Measurements from ENCODE around the gene KCTD12.

Gene KCTD12

DNA sequence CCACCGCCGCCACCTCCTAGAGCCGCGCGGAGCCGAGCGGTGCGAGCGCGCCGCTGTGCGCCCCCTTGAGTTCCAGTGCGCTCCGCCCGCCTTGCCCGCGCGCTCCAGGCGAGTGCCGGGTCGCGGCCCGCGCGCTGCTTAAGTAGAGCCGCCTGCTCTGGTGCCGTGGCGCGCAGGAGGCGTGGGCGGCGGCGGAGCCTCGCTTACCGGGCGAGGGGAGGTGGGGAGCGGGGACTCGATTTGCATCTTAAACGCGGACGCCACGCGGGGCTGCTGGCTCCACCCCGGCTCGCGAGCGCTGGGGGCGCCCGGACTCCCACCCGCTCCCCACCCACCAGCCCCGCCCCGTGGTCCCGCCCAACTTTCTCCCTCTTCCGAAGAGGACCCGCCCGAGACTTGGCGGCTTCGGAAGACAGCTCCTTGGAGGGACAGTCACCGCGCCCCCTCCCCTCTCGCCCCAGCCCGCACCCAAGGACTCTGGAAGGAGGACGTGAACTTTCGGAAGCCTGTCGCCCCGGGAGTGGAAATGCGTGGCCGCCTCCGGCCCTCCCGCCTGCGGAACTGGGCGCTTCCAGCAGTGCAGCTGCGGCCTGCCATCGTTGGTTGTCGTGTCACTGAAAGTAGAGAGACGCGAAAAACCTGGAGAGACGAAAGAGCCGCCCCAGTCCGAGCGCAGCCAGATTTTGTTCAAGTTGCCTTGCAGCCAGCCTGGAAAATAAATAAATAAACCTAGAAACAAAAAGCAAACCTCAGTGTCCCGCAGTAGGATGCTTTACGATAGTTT, at the start of gene KCTD12:
Gene KCTD12 (minus strand): TSS at position 114 of the 784 bp plus-strand sequence. CDS start 257 bp downstream, outside the sequence.
- no peaks in the 10 kb centered on the region for H3K9me3 ChIP-seq (ENCODE audit: low read depth, low read length)
- DNase-seq (ENCODE audit: low read depth, low spot score): no peak
- peak within 1 kb of the TSS; percentile 67 for H3K9ac ChIP-seq (ENCODE audit: insufficient read length)
- H3K36me3 ChIP-seq (ENCODE audit: insufficient read depth, low read length): no peaks in the 10 kb centered on the region
- H3K4me3 ChIP-seq: peak within 1 kb of the TSS; percentile 89
- no peak within 1 kb of the TSS for H3K27ac ChIP-seq
- TF ChIP-seq EZH2 (IDR thresholded peaks at IDR 0.05): no peak
- TF ChIP-seq FOXP2 (optimal IDR thresholded peaks at IDR 0.05; ENCODE audit: control extremely low read depth, extremely low read length, insufficient read depth): no peak
- TF ChIP-seq POLR2AphosphoS5 (IDR thresholded peaks at IDR 0.05; ENCODE audit: borderline replicate concordance, low read depth, low read length): peak; percentile 35; the same call in 1 of the 2 replicates

- H3K36me3 ChIP-seq (ENCODE audit: insufficient read depth, low read length): no peaks in the 10 kb centered on the region
- no peak for DNase-seq (ENCODE audit: low read depth, low spot score)
- H3K27ac ChIP-seq: no peak overlapping the region
- H3K9me3 ChIP-seq (ENCODE audit: low read depth, low read length): no peaks in the 10 kb centered on the region; the same call in 1 of the 2 replicates
- H3K9ac ChIP-seq (ENCODE audit: insufficient read length): no peak overlapping the region
- TF ChIP-seq EZH2 (IDR thresholded peaks at IDR 0.05) (no peak), FOXP2 (optimal IDR thresholded peaks at IDR 0.05; ENCODE audit: control extremely low read depth, extremely low read length, insufficient read depth) (no peak), POLR2AphosphoS5 (IDR thresholded peaks at IDR 0.05; ENCODE audit: borderline replicate concordance, low read depth, low read length) (no peak)
- H3K4me3 ChIP-seq: no peak overlapping the region
Observed at GRCh38 chr13:76934671-76935070, 48.5 kb upstream of the KCTD12 start.

GRCh38 chr13:76932076-76932475, 45.9 kb upstream of the KCTD12 start:
- H3K27ac ChIP-seq: no peak overlapping the region
- no peak overlapping the region for H3K9ac ChIP-seq (ENCODE audit: insufficient read length)
- no peaks in the 10 kb centered on the region for H3K36me3 ChIP-seq (ENCODE audit: insufficient read depth, low read length)
- H3K4me3 ChIP-seq: no peak overlapping the region
- TF ChIP-seq EZH2 (IDR thresholded peaks at IDR 0.05) (no peak), POLR2AphosphoS5 (IDR thresholded peaks at IDR 0.05; ENCODE audit: borderline replicate concordance, low read depth, low read length) (no peak), FOXP2 (optimal IDR thresholded peaks at IDR 0.05; ENCODE audit: control extremely low read depth, extremely low read length, insufficient read depth) (no peak)
- H3K9me3 ChIP-seq (ENCODE audit: low read depth, low read length): no peaks in the 10 kb centered on the region; the same call in 1 of the 2 replicates
- DNase-seq (ENCODE audit: low read depth, low spot score): no peak

DNA sequence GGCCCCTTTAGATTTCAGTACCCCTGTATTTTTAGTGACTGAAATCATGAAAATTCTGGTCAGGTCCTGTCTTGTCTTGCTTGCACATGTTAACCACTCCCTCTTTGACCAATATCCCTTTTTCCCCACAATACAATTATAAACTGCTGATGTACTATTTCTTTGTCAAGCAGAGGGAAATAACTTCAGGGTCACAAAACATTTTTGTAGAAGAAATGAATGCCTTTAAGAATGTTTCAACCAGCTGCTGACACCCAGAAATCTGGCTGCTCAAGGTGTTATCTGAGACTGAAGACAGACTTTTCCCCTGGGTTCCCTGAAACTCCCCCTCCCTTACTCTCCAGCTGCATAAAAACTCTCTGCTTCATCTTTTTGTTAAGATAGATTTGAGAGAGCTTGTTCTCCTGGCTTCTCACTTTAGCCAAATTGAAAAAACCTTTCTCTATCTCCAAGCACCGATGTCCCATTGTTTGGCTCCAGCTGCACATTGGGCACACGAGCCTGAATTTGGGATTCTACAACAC, 43.7 kb upstream of the KCTD12 start:
- H3K4me3 ChIP-seq: no peak overlapping the region
- no peak for TF ChIP-seq FOXP2 (optimal IDR thresholded peaks at IDR 0.05; ENCODE audit: control extremely low read depth, extremely low read length, insufficient read depth)
- TF ChIP-seq POLR2AphosphoS5 (IDR thresholded peaks at IDR 0.05; ENCODE audit: borderline replicate concordance, low read depth, low read length): no peak
- no peak for TF ChIP-seq EZH2 (IDR thresholded peaks at IDR 0.05)
- no peak overlapping the region for H3K9ac ChIP-seq (ENCODE audit: insufficient read length)
- no peak overlapping the region for H3K27ac ChIP-seq
- H3K36me3 ChIP-seq (ENCODE audit: insufficient read depth, low read length): no peaks in the 10 kb centered on the region
- no peaks in the 10 kb centered on the region; the same call in 1 of the 2 replicates for H3K9me3 ChIP-seq (ENCODE audit: low read depth, low read length)
- DNase-seq (ENCODE audit: low read depth, low spot score): no peak

DNA sequence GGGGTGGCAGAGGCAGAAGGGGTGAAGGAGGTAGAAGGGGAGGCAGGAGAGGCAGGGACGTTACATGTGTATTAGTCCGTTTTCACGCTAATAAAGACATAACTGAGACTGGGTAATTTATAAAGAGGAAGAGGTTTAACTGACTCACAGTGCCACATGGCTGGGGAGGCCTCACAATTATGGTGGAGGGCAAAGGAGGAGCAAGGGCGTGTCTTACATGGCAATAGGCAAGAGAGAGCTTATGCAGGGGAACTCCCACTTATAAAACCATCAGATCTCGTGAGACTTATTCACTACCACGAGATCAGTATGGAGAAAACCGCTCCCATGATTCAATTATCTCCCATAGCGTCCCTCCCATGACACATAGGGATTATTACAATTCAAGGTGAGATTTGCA, 43.1 kb upstream of the KCTD12 start:
- TF ChIP-seq EZH2 (IDR thresholded peaks at IDR 0.05): no peak
- TF ChIP-seq POLR2AphosphoS5 (IDR thresholded peaks at IDR 0.05; ENCODE audit: borderline replicate concordance, low read depth, low read length): no peak
- no peak for TF ChIP-seq FOXP2 (optimal IDR thresholded peaks at IDR 0.05; ENCODE audit: control extremely low read depth, extremely low read length, insufficient read depth)
- H3K27ac ChIP-seq: no peak overlapping the region
- H3K4me3 ChIP-seq: no peak overlapping the region
- H3K9ac ChIP-seq (ENCODE audit: insufficient read length): no peak overlapping the region
- DNase-seq (ENCODE audit: low read depth, low spot score): no peak
- no peaks in the 10 kb centered on the region for H3K36me3 ChIP-seq (ENCODE audit: insufficient read depth, low read length)
- no peaks in the 10 kb centered on the region; the same call in 1 of the 2 replicates for H3K9me3 ChIP-seq (ENCODE audit: low read depth, low read length)

- H3K9ac ChIP-seq (ENCODE audit: insufficient read length): no peak overlapping the region
- no peak overlapping the region for H3K27ac ChIP-seq
- no peak for DNase-seq (ENCODE audit: low read depth, low spot score)
- H3K4me3 ChIP-seq: no peak overlapping the region
- H3K36me3 ChIP-seq (ENCODE audit: insufficient read depth, low read length): no peaks in the 10 kb centered on the region
- TF ChIP-seq POLR2AphosphoS5 (IDR thresholded peaks at IDR 0.05; ENCODE audit: borderline replicate concordance, low read depth, low read length) (no peak), EZH2 (IDR thresholded peaks at IDR 0.05) (no peak), FOXP2 (optimal IDR thresholded peaks at IDR 0.05; ENCODE audit: control extremely low read depth, extremely low read length, insufficient read depth) (no peak)
- H3K9me3 ChIP-seq (ENCODE audit: low read depth, low read length): no peaks in the 10 kb centered on the region; the same call in 1 of the 2 replicates
Observed at GRCh38 chr13:76928456-76928855, 42.3 kb upstream of the KCTD12 start.

- no peaks in the 10 kb centered on the region; the same call in 1 of the 2 replicates for H3K9me3 ChIP-seq (ENCODE audit: low read depth, low read length)
- no peaks in the 10 kb centered on the region for H3K36me3 ChIP-seq (ENCODE audit: insufficient read depth, low read length)
- no peak overlapping the region for H3K27ac ChIP-seq
- DNase-seq (ENCODE audit: low read depth, low spot score): no peak
- H3K4me3 ChIP-seq: no peak overlapping the region
- TF ChIP-seq FOXP2 (optimal IDR thresholded peaks at IDR 0.05; ENCODE audit: control extremely low read depth, extremely low read length, insufficient read depth): no peak
- TF ChIP-seq EZH2 (IDR thresholded peaks at IDR 0.05): no peak
- no peak for TF ChIP-seq POLR2AphosphoS5 (IDR thresholded peaks at IDR 0.05; ENCODE audit: borderline replicate concordance, low read depth, low read length)
- no peak overlapping the region for H3K9ac ChIP-seq (ENCODE audit: insufficient read length)
Observed at GRCh38 chr13:76927955-76928354, 41.8 kb upstream of the KCTD12 start.

DNA sequence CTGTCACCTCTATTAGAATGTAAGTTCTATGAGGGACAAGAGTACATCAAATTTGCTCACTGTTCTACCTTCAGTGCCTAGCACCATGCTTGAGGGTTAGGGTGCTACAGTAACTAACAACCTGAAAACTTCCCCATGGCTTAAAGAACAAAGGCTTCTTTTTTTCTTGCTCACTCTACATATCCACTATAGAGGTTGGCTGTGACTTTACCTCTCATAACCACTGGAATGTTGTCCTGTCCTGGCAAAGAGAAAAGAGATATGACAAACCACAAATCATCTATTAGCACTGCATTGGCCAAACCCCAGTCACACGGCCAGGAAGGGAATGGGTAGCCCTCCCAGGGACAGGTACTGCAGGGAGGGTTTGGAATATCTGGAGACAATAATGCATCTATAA, 38.9 kb upstream of the KCTD12 start:
- H3K4me3 ChIP-seq: no peak overlapping the region
- no peak overlapping the region for H3K27ac ChIP-seq
- no peaks in the 10 kb centered on the region for H3K9me3 ChIP-seq (ENCODE audit: low read depth, low read length)
- no peaks in the 10 kb centered on the region for H3K36me3 ChIP-seq (ENCODE audit: insufficient read depth, low read length)
- no peak for DNase-seq (ENCODE audit: low read depth, low spot score)
- H3K9ac ChIP-seq (ENCODE audit: insufficient read length): no peak overlapping the region
- TF ChIP-seq EZH2 (IDR thresholded peaks at IDR 0.05): no peak
- TF ChIP-seq POLR2AphosphoS5 (IDR thresholded peaks at IDR 0.05; ENCODE audit: borderline replicate concordance, low read depth, low read length): no peak
- TF ChIP-seq FOXP2 (optimal IDR thresholded peaks at IDR 0.05; ENCODE audit: control extremely low read depth, extremely low read length, insufficient read depth): no peak
